ENCODE results near the gene RELL1. TPM values are rescaled to one million over a fixed set of nuclear protein-coding genes. Genes with fewer than 3 reads are reported as not detected.

The RELL1 gene
- polyA plus RNA-seq, 1 donor from 2014 or later: 0.47 TPM

DNA sequence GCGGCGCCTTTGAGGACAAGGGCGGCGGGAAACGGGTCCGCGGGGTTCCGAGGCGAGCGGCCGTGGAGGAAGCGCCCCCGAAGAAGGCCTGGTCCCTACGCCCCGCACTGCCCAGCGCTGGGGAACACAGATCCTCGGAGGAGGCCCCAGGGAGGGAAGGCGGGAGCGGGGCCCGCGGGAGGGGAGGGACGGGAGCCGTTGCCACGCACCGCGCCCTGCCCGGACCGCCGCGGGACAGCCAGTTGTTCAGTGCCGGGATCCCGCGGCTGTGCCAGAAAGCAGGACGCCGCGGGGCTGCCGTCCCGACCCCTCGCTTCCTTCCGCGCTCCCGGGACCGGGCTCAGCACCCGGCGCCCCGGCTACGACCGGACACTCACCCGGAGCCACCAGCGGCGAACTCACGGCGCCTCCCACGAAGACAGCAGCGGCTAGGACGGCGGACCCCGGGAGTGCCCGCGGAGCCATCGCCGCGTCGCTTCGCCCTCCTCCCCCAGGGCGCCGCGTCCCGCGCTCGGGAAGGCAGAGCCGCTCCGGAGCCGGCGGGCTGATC is 278 bp downstream of the RELL1 start:
- H2AFZ ChIP-seq (ENCODE audit: low read depth, low read length): peak overlapping the region; percentile 69
- no peak overlapping the region for H3K27ac ChIP-seq (ENCODE audit: low read length)
- no peaks in the 10 kb centered on the region for H3K9me2 ChIP-seq (ENCODE audit: insufficient read depth, low read length)
- peak overlapping the region; percentile 64 for H3K9ac ChIP-seq (ENCODE audit: low read length)
- peaks cover 4% of the 10 kb centered on the region for H3K27me3 ChIP-seq (ENCODE audit: insufficient read depth, low read depth, low read length)
- H3K36me3 ChIP-seq (ENCODE audit: insufficient read depth, low read length): no peaks in the 10 kb centered on the region
- no peaks in the 10 kb centered on the region for H4K20me1 ChIP-seq (ENCODE audit: insufficient read depth)
- no peaks in the 10 kb centered on the region for H3F3A ChIP-seq (ENCODE audit: insufficient read depth, low read length, poor library complexity, severe bottlenecking)
- H3K79me2 ChIP-seq (replicated peaks; ENCODE audit: insufficient read depth, low read length): no peaks in the 10 kb centered on the region
- peak overlapping the region; percentile 98 for H3K4me3 ChIP-seq (ENCODE audit: low read length)
- peak overlapping the region; percentile 96 for H3K4me2 ChIP-seq (ENCODE audit: low read length)
- H3K9me3 ChIP-seq (ENCODE audit: low read length): no peaks in the 10 kb centered on the region
- TF ChIP-seq EP300 (conservative IDR thresholded peaks at IDR 0.05; ENCODE audit: poor library complexity, severe bottlenecking) (peak; percentile 18), REST (IDR thresholded peaks at IDR 0.05; ENCODE audit: borderline replicate concordance) (no peak), POLR2AphosphoS5 (IDR thresholded peaks at IDR 0.05) (no peak), RAD21 (conservative IDR thresholded peaks at IDR 0.05) (no peak), SMC3 (conservative IDR thresholded peaks at IDR 0.05; ENCODE audit: poor library complexity) (peak; percentile 34), EZH2 (IDR thresholded peaks at IDR 0.05; ENCODE audit: borderline replicate concordance, insufficient read depth, low read length, poor library complexity, severe bottlenecking) (no peak), MXI1 (conservative IDR thresholded peaks at IDR 0.05; ENCODE audit: poor library complexity, severe bottlenecking) (no peak), TAF1 (IDR thresholded peaks at IDR 0.05; ENCODE audit: low read depth) (no peak)
- TF ChIP-seq, protein P1, sequence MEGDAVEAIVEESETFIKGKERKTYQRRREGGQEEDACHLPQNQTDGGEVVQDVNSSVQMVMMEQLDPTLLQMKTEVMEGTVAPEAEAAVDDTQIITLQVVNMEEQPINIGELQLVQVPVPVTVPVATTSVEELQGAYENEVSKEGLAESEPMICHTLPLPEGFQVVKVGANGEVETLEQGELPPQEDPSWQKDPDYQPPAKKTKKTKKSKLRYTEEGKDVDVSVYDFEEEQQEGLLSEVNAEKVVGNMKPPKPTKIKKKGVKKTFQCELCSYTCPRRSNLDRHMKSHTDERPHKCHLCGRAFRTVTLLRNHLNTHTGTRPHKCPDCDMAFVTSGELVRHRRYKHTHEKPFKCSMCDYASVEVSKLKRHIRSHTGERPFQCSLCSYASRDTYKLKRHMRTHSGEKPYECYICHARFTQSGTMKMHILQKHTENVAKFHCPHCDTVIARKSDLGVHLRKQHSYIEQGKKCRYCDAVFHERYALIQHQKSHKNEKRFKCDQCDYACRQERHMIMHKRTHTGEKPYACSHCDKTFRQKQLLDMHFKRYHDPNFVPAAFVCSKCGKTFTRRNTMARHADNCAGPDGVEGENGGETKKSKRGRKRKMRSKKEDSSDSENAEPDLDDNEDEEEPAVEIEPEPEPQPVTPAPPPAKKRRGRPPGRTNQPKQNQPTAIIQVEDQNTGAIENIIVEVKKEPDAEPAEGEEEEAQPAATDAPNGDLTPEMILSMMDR (IDR thresholded peaks at IDR 0.05; ENCODE audit: poor library complexity, severe bottlenecking): no peak

GRCh38 chr4:37685161-37685822 is 884 bp downstream of the RELL1 start:
- H3K27ac ChIP-seq (ENCODE audit: low read length): no peak overlapping the region
- no peaks in the 10 kb centered on the region for H3K9me2 ChIP-seq (ENCODE audit: insufficient read depth, low read length)
- H4K20me1 ChIP-seq (ENCODE audit: insufficient read depth): no peaks in the 10 kb centered on the region
- H3K79me2 ChIP-seq (replicated peaks; ENCODE audit: insufficient read depth, low read length): no peaks in the 10 kb centered on the region
- peak overlapping the region; percentile 96 for H3K4me2 ChIP-seq (ENCODE audit: low read length)
- peak overlapping the region; percentile 69 for H2AFZ ChIP-seq (ENCODE audit: low read depth, low read length)
- TF ChIP-seq MXI1 (conservative IDR thresholded peaks at IDR 0.05; ENCODE audit: poor library complexity, severe bottlenecking): no peak
- TF ChIP-seq EZH2 (IDR thresholded peaks at IDR 0.05; ENCODE audit: borderline replicate concordance, insufficient read depth, low read length, poor library complexity, severe bottlenecking): no peak
- H3K9ac ChIP-seq (ENCODE audit: low read length): peak overlapping the region; percentile 64
- H3K36me3 ChIP-seq (ENCODE audit: insufficient read depth, low read length): no peaks in the 10 kb centered on the region
- H3F3A ChIP-seq (ENCODE audit: insufficient read depth, low read length, poor library complexity, severe bottlenecking): no peaks in the 10 kb centered on the region
- peak overlapping the region; percentile 98 for H3K4me3 ChIP-seq (ENCODE audit: low read length)
- peaks cover 4% of the 10 kb centered on the region for H3K27me3 ChIP-seq (ENCODE audit: insufficient read depth, low read depth, low read length)
- no peaks in the 10 kb centered on the region for H3K9me3 ChIP-seq (ENCODE audit: low read length)

Measured in neural cell (in vitro differentiated cells).